OCI-LY3 (cell line): ENCODE measurements around the gene MED12L.

Experiments used
- CTCF ChIP-seq: fragments of 200-600, 300-600 bp; sonication (generic); IDR thresholded peaks from 2 replicates; pipeline ENCODE4 v1.5.1; 2014; ENCODE audit warnings: antibody characterized with exemption, low read length, low read depth
- EZH2phosphoT487 ChIP-seq: fragments of 200-600 bp; shearing (Covaris generic); IDR thresholded peaks from 2 replicates; pipeline ENCODE4 v1.6.1; 2018; ENCODE audit warnings: antibody characterized with exemption, mixed run types, low read depth

- peak; percentile 80 for TF ChIP-seq CTCF
- TF ChIP-seq EZH2phosphoT487: no peak
These were observed 197.5 kb downstream of the MED12L start for GRCh38 chr3:151282921-151283320.
